NCI-H82 treated with DMSO at 0.1 percent for 48 hours (cell line): Measurements from ENCODE around the gene KCNIP1.

Source experiments
- DNase-seq: peaks from one replicate; lab custom pipeline; 2025; ENCODE audit not compliant: unreplicated experiment; lab: John Stamatoyannopoulos, UW

Gene KCNIP1

GRCh38 chr5:170562166-170562874, 58.5 kb downstream of the KCNIP1 start:
- DNase-seq = no peak

- no peak for DNase-seq
These were observed 59.0 kb downstream of the KCNIP1 start for GRCh38 chr5:170562875-170563228.

GRCh38 chr5:170563824-170564567, 60.2 kb downstream of the KCNIP1 start:
- DNase-seq = no peak

GRCh38 chr5:170565072-170565471, 61.3 kb downstream of the KCNIP1 start:
- no peak for DNase-seq

GRCh38 chr5:170569101-170569500, 65.3 kb downstream of the KCNIP1 start:
- no peak for DNase-seq

- no peak for DNase-seq
These were observed 66.7 kb downstream of the KCNIP1 start for GRCh38 chr5:170570476-170570875.

- DNase-seq = no peak
These were observed 67.5 kb downstream of the KCNIP1 start for GRCh38 chr5:170571281-170571731.

GRCh38 chr5:170571875-170572852, 68.3 kb downstream of the KCNIP1 start:
- no peak for DNase-seq

- DNase-seq = no peak
These were observed 69.3 kb downstream of the KCNIP1 start for GRCh38 chr5:170573114-170573513.

- DNase-seq = no peak
These were observed 69.8 kb downstream of the KCNIP1 start for GRCh38 chr5:170573660-170574059.

- no peak for DNase-seq
These were observed 73.0 kb downstream of the KCNIP1 start for GRCh38 chr5:170576602-170577535.

- DNase-seq = no peak
These were observed 75.8 kb downstream of the KCNIP1 start for GRCh38 chr5:170579601-170580000.

GRCh38 chr5:170581211-170581610, 77.4 kb downstream of the KCNIP1 start:
- DNase-seq = no peak

GRCh38 chr5:170582644-170583330, 79.0 kb downstream of the KCNIP1 start:
- no peak for DNase-seq

GRCh38 chr5:170584003-170584402, 80.2 kb downstream of the KCNIP1 start:
- no peak for DNase-seq

GRCh38 chr5:170584450-170585058, 80.7 kb downstream of the KCNIP1 start:
- no peak for DNase-seq

- no peak for DNase-seq
These were observed 81.6 kb downstream of the KCNIP1 start for GRCh38 chr5:170585273-170585948.

- no peak for DNase-seq
These were observed 84.0 kb downstream of the KCNIP1 start for GRCh38 chr5:170587808-170588207.

- DNase-seq = no peak
These were observed 85.8 kb downstream of the KCNIP1 start for GRCh38 chr5:170589643-170590042.
